Measurements from ENCODE around the gene BACE1. TPM values are rescaled to one million over a fixed set of nuclear protein-coding genes. Genes with fewer than 3 reads are reported as not detected.

BACE1 gene
- polyA plus RNA-seq, 1 of the 3 experiments (the other 2 are of a cell fraction), result 37.8 TPM

DNA sequence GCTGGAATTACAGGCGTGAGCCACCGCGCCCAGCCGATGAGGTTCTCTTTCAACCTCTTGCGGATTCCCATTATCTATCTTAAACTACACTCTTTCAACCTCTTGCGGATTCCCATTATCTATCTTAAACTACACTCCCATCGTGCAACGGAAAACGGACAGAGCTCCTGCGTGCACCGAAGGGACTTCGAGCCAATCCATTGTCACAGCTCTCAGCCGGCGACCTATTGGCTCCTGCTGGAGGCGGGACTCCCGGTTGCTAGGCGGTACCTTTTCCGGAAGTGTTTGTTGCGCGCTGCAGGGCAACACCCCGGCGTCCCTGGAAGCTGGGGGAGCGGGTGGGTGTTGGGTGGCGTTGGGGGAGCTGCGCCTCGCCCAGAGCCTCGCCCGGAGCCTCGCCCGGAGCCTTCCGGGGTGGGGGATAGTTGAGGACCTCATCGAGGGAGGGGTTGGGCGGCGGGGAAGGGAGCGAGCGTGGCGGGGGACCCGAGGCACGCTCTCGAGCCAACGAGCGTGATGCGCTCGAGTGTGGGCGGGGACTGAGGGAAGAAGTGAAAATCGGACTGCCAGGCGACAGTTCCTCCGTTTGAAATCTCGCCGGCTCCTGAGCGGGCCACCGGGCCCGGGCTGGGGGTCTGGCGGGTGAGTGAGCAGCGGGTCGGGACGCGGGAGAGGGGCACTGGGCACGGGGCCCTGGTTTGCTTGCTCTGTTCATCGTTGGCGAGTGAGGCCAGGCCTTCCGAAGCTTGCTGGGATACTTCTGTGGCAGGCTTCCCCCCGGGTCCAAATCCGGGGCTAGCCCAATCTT is 11.7 kb upstream of the BACE1 start, which contains the start of gene CEP164:
TSS of gene CEP164 (plus strand) at position 288 of the 808 bp plus-strand sequence. CDS start 10,733 bp downstream, outside the sequence.
- H3F3A ChIP-seq (replicated peaks; ENCODE audit: insufficient read depth), result peaks cover 15% of the 10 kb centered on the region
- DNase-seq, result peak; percentile 94
- peak within 1 kb of the TSS; percentile 85 for H2AFZ ChIP-seq (ENCODE audit: low read depth)
- H3K27me3 ChIP-seq (ENCODE audit: insufficient read depth), result no peaks in the 10 kb centered on the region
- H3K79me2 ChIP-seq (ENCODE audit: insufficient read depth), result peaks cover 44% of the 10 kb centered on the region
- WGBS (ENCODE audit: low lambda C conversion rate), result under 1% methylated on average over 53 of the region's 64 CpGs
- ChIA-PET CTCF (interaction anchor here (1.0 to 1.5 kb wide), 5 partner anchors 47 to 490 kb away, joined by 3 to 5 read pairs (median 4); no protein-coding TSS in a partner anchor), POLR2A (interaction anchor here (0.7 to 2.5 kb wide), 10 partner anchors 9 to 96 kb away, joined by 3 to 8 read pairs (median 4); partner anchors contain the start of genes BACE1, PCSK7 and RNF214)
- H3K4me2 ChIP-seq, result peak within 1 kb of the TSS; percentile 85
- peaks cover 6 to 12% of the 10 kb centered on the region in 2 experiments; a peak in 2 of 4 replicates for H3K4me1 ChIP-seq (ENCODE audit: control insufficient read depth in 1 of 2, insufficient read depth in 2 of 2, low read depth in 1 of 2, low read length in 1 of 2)
- no peaks in the 10 kb centered on the region for H3K9me2 ChIP-seq
- peak within 1 kb of the TSS; percentile 79 for H3K9ac ChIP-seq
- H3K36me3 ChIP-seq (replicated peaks in 1 of 2; ENCODE audit: control insufficient read depth in 1 of 2, insufficient read depth in 2 of 2, low read length in 1 of 2), result no peaks in the 10 kb centered on the region
- H3K9me3 ChIP-seq, result no peaks in the 10 kb centered on the region
- peak within 1 kb of the TSS; percentile 78 to 88 for H3K27ac ChIP-seq (ENCODE audit: low read depth in 2 of 2, low read length in 1 of 2)
- peak within 1 kb of the TSS; percentile 68 to 95 for H3K4me3 ChIP-seq (ENCODE audit: low read depth in 2 of 2, low read length in 1 of 2)
- H4K20me1 ChIP-seq (ENCODE audit: insufficient read depth), result no peaks in the 10 kb centered on the region
- TF ChIP-seq EZH2phosphoT487 (IDR thresholded peaks at IDR 0.05; ENCODE audit: borderline replicate concordance, low read depth) (no peak), FOXM1 (IDR thresholded peaks at IDR 0.05; ENCODE audit: low read depth) (no peak), TAF1 (IDR thresholded peaks at IDR 0.05; ENCODE audit: borderline replicate concordance, low read depth, low read length) (peak; percentile 11), ELF1 (IDR thresholded peaks at IDR 0.05) (peak; percentile 92), RFX5 (IDR thresholded peaks at IDR 0.05; ENCODE audit: low read length) (peak; percentile 94), SIN3A (IDR thresholded peaks at IDR 0.05; ENCODE audit: borderline replicate concordance, low read depth, low read length) (peak; percentile 47; the same call in 1 of the 2 replicates), RXRA (IDR thresholded peaks at IDR 0.05; ENCODE audit: borderline replicate concordance, low read depth) (no peak), MXI1 (IDR thresholded peaks at IDR 0.05; ENCODE audit: low read depth, low read length) (peak; percentile 73), POLR2AphosphoS5 (IDR thresholded peaks at IDR 0.05; ENCODE audit: low read depth, low read length) (peak; percentile 52; the same call in 1 of the 2 replicates), GATA2 (CRISPR knock-in tag; IDR thresholded peaks at IDR 0.05) (no peak), JUND (IDR thresholded peaks at IDR 0.05) (no peak), FOXJ3 (CRISPR knock-in tag; IDR thresholded peaks at IDR 0.05) (no peak; the same call in 1 of the 2 replicates), FOSL2 (IDR thresholded peaks at IDR 0.05; ENCODE audit: borderline replicate concordance, low read depth) (no peak), YY1 (IDR thresholded peaks at IDR 0.05; ENCODE audit: low read depth) (no peak), NFIC (IDR thresholded peaks at IDR 0.05; ENCODE audit: borderline replicate concordance) (no peak), CHD2 (IDR thresholded peaks at IDR 0.05; ENCODE audit: low read length, partially characterized antibody) (peak; percentile 82), RCOR1 (IDR thresholded peaks at IDR 0.05; ENCODE audit: low read length) (no peak), NRF1 (IDR thresholded peaks at IDR 0.05; ENCODE audit: low read depth, low read length) (no peak), EP300 (IDR thresholded peaks at IDR 0.05; ENCODE audit: borderline replicate concordance in 1 of 2, low read depth in 1 of 2, low read length in 1 of 2) (no peak), MEF2A (IDR thresholded peaks at IDR 0.05; ENCODE audit: borderline replicate concordance, low read depth) (no peak), TCF12 (IDR thresholded peaks at IDR 0.05) (no peak; the same call in 1 of the 2 replicates), IRF3 (IDR thresholded peaks at IDR 0.05; ENCODE audit: low read depth, low read length) (no peak; the same call in none of the 2 replicates)
- TF ChIP-seq, protein P1, sequence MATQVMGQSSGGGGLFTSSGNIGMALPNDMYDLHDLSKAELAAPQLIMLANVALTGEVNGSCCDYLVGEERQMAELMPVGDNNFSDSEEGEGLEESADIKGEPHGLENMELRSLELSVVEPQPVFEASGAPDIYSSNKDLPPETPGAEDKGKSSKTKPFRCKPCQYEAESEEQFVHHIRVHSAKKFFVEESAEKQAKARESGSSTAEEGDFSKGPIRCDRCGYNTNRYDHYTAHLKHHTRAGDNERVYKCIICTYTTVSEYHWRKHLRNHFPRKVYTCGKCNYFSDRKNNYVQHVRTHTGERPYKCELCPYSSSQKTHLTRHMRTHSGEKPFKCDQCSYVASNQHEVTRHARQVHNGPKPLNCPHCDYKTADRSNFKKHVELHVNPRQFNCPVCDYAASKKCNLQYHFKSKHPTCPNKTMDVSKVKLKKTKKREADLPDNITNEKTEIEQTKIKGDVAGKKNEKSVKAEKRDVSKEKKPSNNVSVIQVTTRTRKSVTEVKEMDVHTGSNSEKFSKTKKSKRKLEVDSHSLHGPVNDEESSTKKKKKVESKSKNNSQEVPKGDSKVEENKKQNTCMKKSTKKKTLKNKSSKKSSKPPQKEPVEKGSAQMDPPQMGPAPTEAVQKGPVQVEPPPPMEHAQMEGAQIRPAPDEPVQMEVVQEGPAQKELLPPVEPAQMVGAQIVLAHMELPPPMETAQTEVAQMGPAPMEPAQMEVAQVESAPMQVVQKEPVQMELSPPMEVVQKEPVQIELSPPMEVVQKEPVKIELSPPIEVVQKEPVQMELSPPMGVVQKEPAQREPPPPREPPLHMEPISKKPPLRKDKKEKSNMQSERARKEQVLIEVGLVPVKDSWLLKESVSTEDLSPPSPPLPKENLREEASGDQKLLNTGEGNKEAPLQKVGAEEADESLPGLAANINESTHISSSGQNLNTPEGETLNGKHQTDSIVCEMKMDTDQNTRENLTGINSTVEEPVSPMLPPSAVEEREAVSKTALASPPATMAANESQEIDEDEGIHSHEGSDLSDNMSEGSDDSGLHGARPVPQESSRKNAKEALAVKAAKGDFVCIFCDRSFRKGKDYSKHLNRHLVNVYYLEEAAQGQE (IDR thresholded peaks at IDR 0.05; ENCODE audit: low read depth, low read length), result 0 out of 2 replicates have a peak, but pooled peaks have one; percentile 15
- TF ChIP-seq, protein P2, sequence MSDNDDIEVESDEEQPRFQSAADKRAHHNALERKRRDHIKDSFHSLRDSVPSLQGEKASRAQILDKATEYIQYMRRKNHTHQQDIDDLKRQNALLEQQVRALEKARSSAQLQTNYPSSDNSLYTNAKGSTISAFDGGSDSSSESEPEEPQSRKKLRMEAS (IDR thresholded peaks at IDR 0.05; ENCODE audit: low read depth), result peak; percentile 66; the same call in 1 of the 2 replicates
- TF ChIP-seq, protein P3, sequence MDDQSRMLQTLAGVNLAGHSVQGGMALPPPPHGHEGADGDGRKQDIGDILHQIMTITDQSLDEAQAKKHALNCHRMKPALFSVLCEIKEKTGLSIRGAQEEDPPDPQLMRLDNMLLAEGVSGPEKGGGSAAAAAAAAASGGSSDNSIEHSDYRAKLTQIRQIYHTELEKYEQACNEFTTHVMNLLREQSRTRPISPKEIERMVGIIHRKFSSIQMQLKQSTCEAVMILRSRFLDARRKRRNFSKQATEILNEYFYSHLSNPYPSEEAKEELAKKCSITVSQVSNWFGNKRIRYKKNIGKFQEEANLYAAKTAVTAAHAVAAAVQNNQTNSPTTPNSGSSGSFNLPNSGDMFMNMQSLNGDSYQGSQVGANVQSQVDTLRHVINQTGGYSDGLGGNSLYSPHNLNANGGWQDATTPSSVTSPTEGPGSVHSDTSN (IDR thresholded peaks at IDR 0.05), result peak; percentile 76
- TF ChIP-seq, protein P4, sequence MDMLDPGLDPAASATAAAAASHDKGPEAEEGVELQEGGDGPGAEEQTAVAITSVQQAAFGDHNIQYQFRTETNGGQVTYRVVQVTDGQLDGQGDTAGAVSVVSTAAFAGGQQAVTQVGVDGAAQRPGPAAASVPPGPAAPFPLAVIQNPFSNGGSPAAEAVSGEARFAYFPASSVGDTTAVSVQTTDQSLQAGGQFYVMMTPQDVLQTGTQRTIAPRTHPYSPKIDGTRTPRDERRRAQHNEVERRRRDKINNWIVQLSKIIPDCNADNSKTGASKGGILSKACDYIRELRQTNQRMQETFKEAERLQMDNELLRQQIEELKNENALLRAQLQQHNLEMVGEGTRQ (IDR thresholded peaks at IDR 0.05; ENCODE audit: borderline replicate concordance, low read depth, low read length), result no peak

Measured in SK-N-SH (cell line).